Measurements from ENCODE around the gene RAB32.

DNA sequence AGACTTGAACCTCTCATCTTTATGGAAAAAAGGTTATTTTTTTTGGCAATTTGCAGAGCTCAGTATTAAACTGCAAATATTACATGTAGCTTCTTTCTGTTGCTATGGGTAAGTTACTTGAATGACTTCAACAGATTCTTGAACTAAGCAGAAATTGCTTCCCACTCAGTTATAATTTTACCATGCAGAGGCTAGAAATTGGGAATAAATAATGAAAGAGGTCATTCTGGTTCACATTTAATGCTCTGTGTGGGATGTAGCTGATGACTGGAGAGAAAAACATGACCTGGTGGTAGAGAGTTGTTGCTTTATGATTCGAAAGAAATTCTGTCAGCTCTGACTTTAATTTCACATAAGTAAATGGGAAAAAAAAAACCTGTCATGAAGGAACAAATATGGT lies 38.3 kb downstream of the RAB32 start:
- no peak for TF ChIP-seq POLR2A (IDR thresholded peaks at IDR 0.05; ENCODE audit: low read length)
- TF ChIP-seq GATA1 (IDR thresholded peaks at IDR 0.05; ENCODE audit: low read depth, low read length), result no peak

All from erythroblast (primary cell).